Measurements from ENCODE around the gene SP9.

Gene SP9

GRCh38 chr2:174328961-174329715 is 5.6 kb upstream of the SP9 start:
- peaks cover 91% of the 10 kb centered on the region for H3K27me3 Mint-ChIP-seq
- peaks cover 46% of the 10 kb centered on the region for H3K4me1 Mint-ChIP-seq
- H3K9me3 Mint-ChIP-seq, result no peaks in the 10 kb centered on the region
- no peak overlapping the region for H3K27ac Mint-ChIP-seq
- no peaks in the 10 kb centered on the region for H3K36me3 Mint-ChIP-seq (ENCODE audit: low read depth)
- H3K4me3 Mint-ChIP-seq, result peak overlapping the region; percentile 9
- DNase-seq (no peak), ATAC-seq (no peak)

GRCh38 chr2:174330945-174331594 is 3.7 kb upstream of the SP9 start:
- Mint-ChIP-seq H3K27ac (no peak overlapping the region), H3K36me3 (ENCODE audit: low read depth) (peaks cover 4% of the 10 kb centered on the region), H3K9me3 (no peaks in the 10 kb centered on the region), H3K4me3 (no peak overlapping the region), H3K27me3 (peaks cover 88% of the 10 kb centered on the region), H3K4me1 (peaks cover 51% of the 10 kb centered on the region)
- DNase-seq (no peak), ATAC-seq (no peak)

GRCh38 chr2:174331595-174332216 is 3.0 kb upstream of the SP9 start:
- DNase-seq (no peak), ATAC-seq (no peak)
- H3K36me3 Mint-ChIP-seq (ENCODE audit: low read depth), result peaks cover 4% of the 10 kb centered on the region
- no peak overlapping the region for H3K27ac Mint-ChIP-seq
- H3K27me3 Mint-ChIP-seq, result peaks cover 86% of the 10 kb centered on the region
- H3K4me3 Mint-ChIP-seq, result no peak overlapping the region
- no peaks in the 10 kb centered on the region for H3K9me3 Mint-ChIP-seq
- peaks cover 51% of the 10 kb centered on the region for H3K4me1 Mint-ChIP-seq

GRCh38 chr2:174332217-174332963 is 2.4 kb upstream of the SP9 start:
- no peak overlapping the region for H3K4me3 Mint-ChIP-seq
- H3K27me3 Mint-ChIP-seq, result peaks cover 81% of the 10 kb centered on the region
- peaks cover 4% of the 10 kb centered on the region for H3K36me3 Mint-ChIP-seq (ENCODE audit: low read depth)
- no peak for DNase-seq
- ATAC-seq, result no peak
- H3K9me3 Mint-ChIP-seq, result no peaks in the 10 kb centered on the region
- peaks cover 45% of the 10 kb centered on the region for H3K4me1 Mint-ChIP-seq
- peak overlapping the region; percentile 22 for H3K27ac Mint-ChIP-seq

GRCh38 chr2:174333017-174333371 is 1.8 kb upstream of the SP9 start:
- no peak for DNase-seq
- Mint-ChIP-seq H3K36me3 (ENCODE audit: low read depth) (peaks cover 4% of the 10 kb centered on the region), H3K9me3 (no peaks in the 10 kb centered on the region), H3K27me3 (peaks cover 81% of the 10 kb centered on the region), H3K4me1 (peaks cover 43% of the 10 kb centered on the region), H3K27ac (no peak overlapping the region), H3K4me3 (peak overlapping the region; percentile 41)
- ATAC-seq, result no peak

GRCh38 chr2:174333372-174334277 is 1.1 kb upstream of the SP9 start:
- DNase-seq (no peak), ATAC-seq (peak; percentile 14)
- peak overlapping the region; percentile 41 for H3K4me3 Mint-ChIP-seq
- no peak overlapping the region for H3K27ac Mint-ChIP-seq
- peaks cover 4% of the 10 kb centered on the region for H3K36me3 Mint-ChIP-seq (ENCODE audit: low read depth)
- H3K4me1 Mint-ChIP-seq, result peaks cover 42% of the 10 kb centered on the region
- peaks cover 82% of the 10 kb centered on the region for H3K27me3 Mint-ChIP-seq
- H3K9me3 Mint-ChIP-seq, result no peaks in the 10 kb centered on the region

- Mint-ChIP-seq H3K9me3 (no peaks in the 10 kb centered on the region), H3K27ac (no peak overlapping the region), H3K27me3 (peaks cover 82% of the 10 kb centered on the region), H3K4me3 (peak overlapping the region; percentile 41), H3K4me1 (peaks cover 38% of the 10 kb centered on the region), H3K36me3 (ENCODE audit: low read depth) (peaks cover 4% of the 10 kb centered on the region)
- ATAC-seq (no peak), DNase-seq (no peak)
Measured at GRCh38 chr2:174334278-174334715, 457 bp upstream of the SP9 start.

- Mint-ChIP-seq H3K4me1 (peaks cover 42% of the 10 kb centered on the region), H3K36me3 (ENCODE audit: low read depth) (peaks cover 4% of the 10 kb centered on the region), H3K27ac (peak overlapping the region; percentile 59), H3K4me3 (peak overlapping the region; percentile 60), H3K27me3 (peaks cover 77% of the 10 kb centered on the region), H3K9me3 (no peaks in the 10 kb centered on the region)
- ATAC-seq (no peak), DNase-seq (no peak)
Measured at GRCh38 chr2:174335254-174335987, 667 bp downstream of the SP9 start.

- H3K27me3 Mint-ChIP-seq, result peaks cover 74% of the 10 kb centered on the region
- DNase-seq (no peak), ATAC-seq (no peak)
- peaks cover 4% of the 10 kb centered on the region for H3K36me3 Mint-ChIP-seq (ENCODE audit: low read depth)
- no peak overlapping the region for H3K4me3 Mint-ChIP-seq
- H3K4me1 Mint-ChIP-seq, result peaks cover 44% of the 10 kb centered on the region
- no peak overlapping the region for H3K27ac Mint-ChIP-seq
- H3K9me3 Mint-ChIP-seq, result no peaks in the 10 kb centered on the region
Measured at GRCh38 chr2:174335988-174336500, 1.3 kb downstream of the SP9 start.

- H3K4me1 Mint-ChIP-seq, result peaks cover 50% of the 10 kb centered on the region
- DNase-seq (peak; percentile 53), ATAC-seq (peak; percentile 31)
- no peaks in the 10 kb centered on the region for H3K9me3 Mint-ChIP-seq
- no peak overlapping the region for H3K27ac Mint-ChIP-seq
- peak overlapping the region; percentile 53 for H3K4me3 Mint-ChIP-seq
- H3K36me3 Mint-ChIP-seq (ENCODE audit: low read depth), result peaks cover 4% of the 10 kb centered on the region
- H3K27me3 Mint-ChIP-seq, result peaks cover 74% of the 10 kb centered on the region
Measured at GRCh38 chr2:174336501-174337336, 2.0 kb downstream of the SP9 start.

- Mint-ChIP-seq H3K27ac (peak overlapping the region; percentile 74), H3K4me1 (peaks cover 47% of the 10 kb centered on the region), H3K4me3 (peak overlapping the region; percentile 78), H3K36me3 (ENCODE audit: low read depth) (peaks cover 4% of the 10 kb centered on the region), H3K9me3 (no peaks in the 10 kb centered on the region), H3K27me3 (peaks cover 70% of the 10 kb centered on the region)
- ATAC-seq (no peak), DNase-seq (peak; percentile 31)
Measured at GRCh38 chr2:174337337-174338146, 2.8 kb downstream of the SP9 start.

- Mint-ChIP-seq H3K4me3 (peak overlapping the region; percentile 78), H3K36me3 (ENCODE audit: low read depth) (peaks cover 4% of the 10 kb centered on the region), H3K9me3 (no peaks in the 10 kb centered on the region), H3K4me1 (peaks cover 46% of the 10 kb centered on the region), H3K27me3 (peaks cover 70% of the 10 kb centered on the region), H3K27ac (peak overlapping the region; percentile 74)
- ATAC-seq (no peak), DNase-seq (no peak)
Measured at GRCh38 chr2:174338147-174338605, 3.4 kb downstream of the SP9 start.

Data from activated naive CD8-positive, alpha-beta T cell treated with anti-CD3 and anti-CD28 coated beads, Interleukin-2, amount 50 U/mL, for 24 hours (primary cell).